Left lobe of liver (tissue), 2 donors: ENCODE measurements around the gene CYP4F22. TPM values are rescaled to one million over a fixed set of nuclear protein-coding genes. Genes with fewer than 3 reads are reported as not detected.
"Not testable (repeated sequence)": the region's sequence is repeated elsewhere in the genome, so short reads cannot be mapped to it uniquely, and the experiment has no call there.

Source experiments
- ATAC-seq: fragments of 200-7000 bp; cut with Tn5 transposase; one replicate; pipeline ENCODE4 v1.9.1; 2020; ENCODE audit warnings: mild to moderate bottlenecking, moderate library complexity
- DNase-seq: peaks from one replicate; pipeline ENCODE4 v3.0.0-alpha.2; 2020; ENCODE audit warnings: low spot score
- total RNA-seq: library from RNA; stranded (reverse); gene quantifications from one replicate; pipeline ENCODE4 v1.2.1, GENCODE V29; 2021
- donor health status: DM: no; HTN: no; CAD: no; lungs with moderate emphysema.
- donor health status: DM: no; HTN: yes; CAD: no.

The CYP4F22 gene
- total RNA-seq, 1 donor from 2014 or later = 1.5 TPM

GRCh38 chr19:15533522-15533830, 25.2 kb downstream of the CYP4F22 start:
- not testable (repeated sequence) for ATAC-seq, DNase-seq

DNA sequence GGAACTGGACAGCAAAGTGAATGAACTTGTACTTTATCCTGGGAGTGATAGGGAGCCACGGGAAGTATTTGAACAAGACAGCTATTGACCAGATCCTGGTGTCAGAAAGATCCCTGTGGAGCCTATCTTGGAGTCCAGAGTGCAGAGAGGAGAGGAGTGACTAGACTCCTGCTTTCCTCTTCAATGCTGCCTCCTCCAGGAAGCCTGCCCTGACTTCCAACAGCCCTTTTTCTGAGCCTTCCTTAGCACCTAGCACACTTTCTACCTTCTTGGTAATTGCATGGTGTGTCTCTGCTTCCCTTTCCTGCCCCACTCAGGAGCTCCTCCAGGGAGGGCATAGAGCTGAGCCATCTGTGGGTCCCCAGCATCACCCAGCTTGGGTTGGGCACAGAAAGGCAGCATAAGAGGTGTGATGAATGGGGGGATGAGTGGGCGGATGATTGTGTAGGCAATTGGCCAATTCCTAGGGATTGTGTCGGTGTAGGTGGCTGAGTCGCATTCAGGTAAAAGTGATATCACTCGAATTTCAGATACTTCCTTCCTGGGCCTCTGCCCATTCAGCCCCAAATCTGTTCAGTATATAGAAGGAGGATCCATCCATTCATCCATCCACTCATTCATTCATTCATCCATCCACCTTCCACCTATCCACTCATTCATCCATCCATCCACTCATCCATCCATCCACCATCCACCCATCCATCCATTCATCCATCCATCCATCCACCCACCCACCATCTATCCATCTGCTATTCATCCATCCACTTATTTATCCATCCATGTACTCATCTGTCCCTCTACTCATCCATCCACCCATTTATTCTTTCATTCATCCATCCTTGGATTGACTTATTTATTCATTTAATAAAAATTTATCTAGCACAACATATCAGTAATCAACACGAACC, 26.9 kb downstream of the CYP4F22 start:
- no peak for ATAC-seq
- DNase-seq = no peak

DNA sequence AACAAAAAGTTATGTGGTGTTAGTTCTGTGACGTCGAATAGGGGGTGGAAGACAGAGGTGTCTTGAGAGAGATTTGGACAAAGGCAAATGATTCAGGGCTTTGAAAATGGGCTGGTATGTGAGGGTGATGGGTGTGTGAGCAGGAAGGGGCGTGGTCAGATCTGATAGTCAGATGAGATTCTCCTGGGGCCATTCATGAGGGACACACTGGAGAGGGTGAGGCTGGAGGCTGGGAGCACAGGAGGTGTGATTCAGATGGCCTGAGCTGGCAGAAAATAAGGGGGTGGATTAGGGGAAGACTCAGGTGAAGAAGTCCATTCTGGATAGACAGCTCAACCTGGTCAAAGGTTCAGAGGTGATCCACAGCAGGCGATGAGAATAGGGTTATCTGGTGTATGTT, 28.0 kb downstream of the CYP4F22 start:
- ATAC-seq = no peak
- DNase-seq = no peak

DNA sequence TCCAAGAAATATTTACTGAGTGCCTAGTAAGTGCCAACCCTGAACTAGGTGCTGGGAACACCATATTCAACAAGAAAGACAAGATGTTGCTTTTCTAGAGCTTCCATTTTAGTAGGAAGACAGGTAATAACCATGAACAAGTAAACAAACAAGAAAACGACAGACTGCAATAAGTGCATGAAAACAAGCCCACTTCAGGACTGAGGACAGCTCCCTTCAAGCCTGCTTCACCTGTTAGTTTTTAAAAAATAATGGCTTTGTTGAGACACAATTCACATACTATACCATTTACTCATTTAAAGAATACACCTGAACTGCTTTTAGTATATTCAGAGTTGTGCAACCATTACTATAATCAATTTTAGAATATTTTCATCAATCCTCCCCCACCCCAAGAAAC, 30.4 kb downstream of the CYP4F22 start:
- peak; percentile 27 for ATAC-seq
- DNase-seq = no peak

GRCh38 chr19:15539638-15540037, 31.3 kb downstream of the CYP4F22 start:
- DNase-seq (no peak), ATAC-seq (no peak)

GRCh38 chr19:15540435-15540834, 32.1 kb downstream of the CYP4F22 start:
- peak; percentile 82 for DNase-seq
- peak; percentile 91 for ATAC-seq

- DNase-seq (no peak), ATAC-seq (no peak)
These were observed 36.0 kb downstream of the CYP4F22 start for GRCh38 chr19:15544283-15544682.

DNA sequence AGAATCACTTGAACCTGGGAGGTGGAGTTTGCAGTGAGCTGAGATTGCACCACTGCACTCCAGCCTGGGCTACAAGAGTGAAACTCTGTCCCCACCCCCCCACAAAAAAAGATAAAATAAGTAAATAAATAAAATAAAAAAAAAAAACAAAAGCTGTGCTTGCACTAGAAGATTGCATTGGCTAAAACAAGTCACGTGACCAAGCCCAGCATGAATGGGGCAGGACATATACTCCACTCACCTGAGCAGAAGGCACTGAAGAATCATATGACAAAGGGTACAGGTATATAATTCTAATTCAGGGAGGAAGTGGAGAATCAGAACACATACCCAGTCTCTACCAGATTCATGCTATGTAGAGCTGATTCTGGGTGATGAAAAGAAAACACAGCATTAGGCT, 36.6 kb downstream of the CYP4F22 start:
- DNase-seq (no peak), ATAC-seq (no peak)

DNA sequence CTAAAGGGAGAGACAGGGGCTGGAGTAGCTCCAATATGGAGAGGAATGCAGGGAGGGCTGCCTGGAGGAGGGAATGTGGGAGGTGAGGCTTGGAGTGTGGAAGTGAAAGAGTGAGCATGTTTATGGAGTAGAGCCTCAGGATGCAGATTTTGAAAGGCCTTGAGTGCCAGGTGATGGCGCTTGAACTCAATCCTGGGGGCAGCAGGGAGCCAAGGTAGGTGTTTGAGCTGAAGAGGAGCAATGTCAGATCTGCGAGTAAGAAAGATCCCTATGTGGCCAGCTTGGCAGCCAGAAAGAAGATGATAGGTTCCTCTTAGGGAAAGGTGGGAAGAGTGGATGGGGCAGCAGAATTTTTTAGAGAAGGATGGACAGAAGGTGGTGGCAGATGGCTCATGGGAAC, 40.3 kb downstream of the CYP4F22 start:
- no peak for ATAC-seq

DNA sequence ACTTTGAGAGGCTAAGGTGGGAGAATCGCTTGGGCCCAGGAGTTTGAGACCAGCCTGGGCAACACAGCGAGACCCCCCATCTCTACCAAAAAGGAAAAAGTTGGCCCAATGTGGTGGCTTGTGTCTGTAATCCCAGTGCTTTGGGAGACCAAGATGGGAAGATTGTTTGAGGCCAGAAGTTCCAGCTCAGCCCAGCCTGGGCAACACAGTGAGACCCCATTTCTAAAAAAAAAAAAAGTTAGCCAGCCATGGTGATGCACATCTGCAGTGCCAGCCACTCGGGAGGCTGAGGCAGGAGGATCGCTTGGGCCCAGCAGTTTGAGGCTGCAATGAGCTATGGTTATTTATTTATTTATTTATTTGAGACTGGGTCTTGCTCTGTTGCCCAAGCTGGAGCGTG, 41.3 kb downstream of the CYP4F22 start:
- ATAC-seq (no peak), DNase-seq (no peak)

More for the DNA sequence above, 40.3 kb downstream of the CYP4F22 start:
- DNase-seq = no peak

DNA sequence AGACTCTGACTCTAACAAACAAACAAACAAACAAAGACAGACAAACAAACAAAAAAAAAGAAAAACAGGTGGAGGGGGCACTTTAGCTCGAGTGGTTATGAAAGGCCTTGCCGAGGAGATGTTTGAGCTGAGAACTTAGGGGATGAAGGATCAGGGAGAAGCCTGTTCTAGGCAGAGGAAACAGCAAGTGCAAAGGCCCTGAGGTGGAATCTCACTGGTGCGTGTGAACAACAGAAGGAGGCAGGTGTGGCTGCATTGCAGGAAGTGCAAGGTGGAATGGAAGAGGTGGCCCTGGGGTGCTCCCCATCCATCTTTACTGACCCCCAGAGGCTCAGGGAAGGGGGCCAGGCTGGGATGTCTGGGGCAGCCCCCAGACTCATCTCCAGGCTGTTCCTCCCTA, 41.9 kb downstream of the CYP4F22 start:
- DNase-seq (no peak), ATAC-seq (no peak)

DNA sequence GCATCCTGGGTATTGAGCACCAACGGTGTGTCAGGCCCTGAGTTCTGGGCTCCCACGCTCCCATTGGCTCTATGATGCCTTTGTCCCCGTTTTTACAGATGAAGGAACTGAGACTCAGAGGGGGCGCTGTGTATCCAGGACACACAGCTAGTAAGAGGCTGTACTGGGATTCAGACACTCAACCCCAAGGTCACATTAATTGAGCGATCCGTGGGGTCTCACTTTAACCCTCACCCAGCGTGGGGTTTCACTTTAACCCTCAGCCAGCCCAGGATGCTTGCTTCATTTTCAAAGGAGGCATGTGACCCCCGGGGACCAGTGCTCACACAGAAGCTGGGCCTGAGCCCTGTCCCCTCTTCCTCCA, 42.6 kb downstream of the CYP4F22 start:
- DNase-seq = no peak
- no peak for ATAC-seq

DNA sequence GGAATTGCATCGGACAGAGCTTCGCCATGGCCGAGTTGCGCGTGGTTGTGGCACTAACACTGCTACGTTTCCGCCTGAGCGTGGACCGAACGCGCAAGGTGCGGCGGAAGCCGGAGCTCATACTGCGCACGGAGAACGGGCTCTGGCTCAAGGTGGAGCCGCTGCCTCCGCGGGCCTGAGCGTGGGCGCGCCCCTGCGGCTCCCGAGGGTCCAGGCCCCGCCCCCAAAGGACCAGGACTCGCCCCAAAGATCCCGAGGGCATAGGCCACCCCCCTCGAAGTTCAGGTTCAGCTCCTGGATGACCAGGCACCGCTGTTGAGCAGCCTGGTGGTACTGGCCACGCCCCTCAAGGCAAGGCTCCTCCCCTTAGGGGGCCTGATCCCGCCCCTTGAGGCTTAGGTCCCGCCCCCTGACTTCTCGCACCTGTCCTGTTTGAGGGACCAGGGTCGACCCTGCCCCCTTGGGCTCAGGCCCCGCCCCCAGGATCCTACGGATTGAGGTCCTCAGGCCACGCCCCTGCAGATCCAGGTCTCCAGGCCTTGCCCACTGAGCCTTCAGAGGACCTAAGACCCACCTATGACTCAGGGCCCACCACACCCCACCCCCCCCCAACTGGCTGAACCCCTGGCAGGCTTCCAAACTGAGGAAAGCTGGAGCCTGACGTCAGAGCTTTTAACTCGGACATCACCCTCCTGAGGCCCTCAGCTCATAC, 43.1 kb downstream of the CYP4F22 start:
- DNase-seq (peak; percentile 48), ATAC-seq (no peak)

GRCh38 chr19:15555021-15555420, 46.7 kb downstream of the CYP4F22 start:
- ATAC-seq (no peak), DNase-seq (no peak)

DNA sequence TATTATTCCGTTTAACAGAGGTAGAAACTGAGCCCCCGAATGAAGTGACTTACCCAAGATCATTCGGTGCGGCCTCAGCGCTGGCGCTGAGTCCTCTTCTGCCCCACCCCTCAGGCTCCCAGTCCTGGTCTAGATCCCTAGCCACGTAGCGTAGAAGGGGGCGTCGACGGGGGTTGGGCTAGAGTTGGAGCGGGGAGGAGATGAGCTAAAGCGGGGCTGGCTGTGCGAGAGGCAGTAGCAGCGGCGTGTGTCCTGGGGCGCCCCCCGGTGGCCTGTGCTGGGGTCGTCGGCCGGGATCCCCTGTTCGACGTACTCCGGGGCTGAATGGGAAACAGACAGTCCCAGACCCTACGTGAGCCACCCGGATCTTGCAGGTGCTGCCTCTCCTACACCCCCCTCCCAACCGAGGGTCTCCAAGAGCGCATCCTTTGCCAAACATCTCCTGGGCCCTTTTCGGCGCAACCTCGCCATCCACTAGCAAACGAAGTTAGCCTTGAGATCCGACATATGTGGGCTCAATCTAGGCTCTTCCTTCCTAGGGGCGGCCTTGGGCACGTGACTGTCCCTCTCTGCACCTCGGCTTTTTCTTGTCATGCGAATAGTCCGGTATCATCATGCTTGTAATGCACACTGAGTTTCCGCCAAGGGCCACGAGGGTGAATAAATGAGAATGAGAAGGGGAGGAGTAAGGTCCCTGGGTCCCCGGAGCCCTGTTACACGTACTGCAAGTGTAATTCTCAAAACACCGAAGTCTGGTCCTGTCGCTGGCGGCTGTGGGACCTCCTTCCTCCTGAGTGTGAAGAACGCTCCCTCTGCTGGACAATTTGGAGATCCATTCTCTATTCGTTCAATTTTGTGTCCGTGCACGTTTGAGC, 47.7 kb downstream of the CYP4F22 start:
- ATAC-seq (peak; percentile 96), DNase-seq (peak; percentile 94)

- DNase-seq (no peak), ATAC-seq (no peak)
These were observed 48.4 kb downstream of the CYP4F22 start for GRCh38 chr19:15556634-15557181.

DNA sequence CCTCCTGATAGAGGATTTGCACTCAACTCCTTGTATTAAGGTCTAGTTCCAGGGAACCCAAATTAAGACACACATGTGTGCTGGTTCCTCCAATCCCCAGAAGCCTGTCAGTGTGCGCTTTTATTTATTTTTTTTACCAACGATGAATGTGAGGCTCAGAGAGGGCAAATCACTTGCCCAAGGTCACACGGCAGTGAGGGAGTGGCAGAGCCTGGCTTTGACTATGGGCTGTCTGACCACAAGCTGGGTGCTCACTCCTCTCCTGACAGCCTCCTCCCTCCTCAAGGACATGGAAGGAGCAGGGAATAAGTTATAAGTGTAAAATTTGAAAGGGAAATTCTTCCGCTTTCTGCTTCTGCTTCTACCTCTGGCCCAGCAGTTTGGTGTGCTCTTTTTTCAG, 48.9 kb downstream of the CYP4F22 start:
- DNase-seq (no peak), ATAC-seq (no peak)

DNA sequence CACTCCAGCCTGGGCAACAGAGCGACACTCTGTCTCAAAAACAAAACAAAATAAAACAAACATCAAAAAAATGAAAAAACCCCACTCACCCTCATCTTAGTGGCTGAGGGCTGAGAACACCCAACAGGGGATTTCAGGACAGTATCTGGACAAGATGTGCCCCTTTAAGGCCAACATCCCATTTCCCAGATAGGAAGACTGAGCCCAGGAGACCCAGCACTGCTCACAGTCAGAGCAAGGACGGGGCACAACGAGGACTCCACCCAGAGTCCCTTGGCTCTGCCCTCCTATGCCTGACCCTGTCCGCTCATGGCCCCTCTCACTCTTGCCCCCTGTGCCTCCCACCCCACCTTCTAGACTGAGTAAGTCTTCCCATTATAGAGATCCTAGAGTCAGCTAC, 53.8 kb downstream of the CYP4F22 start:
- ATAC-seq (no peak), DNase-seq (no peak)

- peak; percentile 8 for ATAC-seq
- DNase-seq = no peak
These were observed 54.5 kb downstream of the CYP4F22 start for GRCh38 chr19:15562861-15563260.

DNA sequence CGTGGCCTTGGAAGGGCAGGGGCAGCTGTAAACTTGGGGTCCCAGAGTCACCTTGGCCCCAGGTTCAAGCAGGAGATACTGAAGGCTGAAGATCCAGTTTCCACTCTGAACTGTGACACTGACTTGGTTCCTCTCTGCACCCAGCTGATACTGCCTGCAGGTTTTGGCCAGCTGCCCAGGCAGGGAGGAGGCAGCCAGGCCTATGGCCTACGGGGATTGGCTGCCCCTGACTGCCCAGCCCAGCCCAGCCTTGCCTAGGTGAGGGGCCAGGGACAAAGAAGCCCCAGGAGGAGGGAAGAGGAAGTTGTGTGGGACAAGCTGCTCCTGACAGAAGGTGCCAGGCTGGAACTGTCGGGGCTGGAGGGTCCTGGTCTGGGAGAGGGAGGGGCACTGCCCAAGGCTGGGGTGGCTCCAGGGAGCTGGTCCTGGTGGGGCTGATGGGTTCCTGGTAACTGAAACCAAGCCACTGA, 55.0 kb downstream of the CYP4F22 start:
- ATAC-seq (peak; percentile 95), DNase-seq (peak; percentile 64)

- ATAC-seq = no peak
- DNase-seq = no peak
These were observed 55.6 kb downstream of the CYP4F22 start for GRCh38 chr19:15563931-15564330.
